Measurements from ENCODE around the gene FRMD4A.

The FRMD4A gene

DNA sequence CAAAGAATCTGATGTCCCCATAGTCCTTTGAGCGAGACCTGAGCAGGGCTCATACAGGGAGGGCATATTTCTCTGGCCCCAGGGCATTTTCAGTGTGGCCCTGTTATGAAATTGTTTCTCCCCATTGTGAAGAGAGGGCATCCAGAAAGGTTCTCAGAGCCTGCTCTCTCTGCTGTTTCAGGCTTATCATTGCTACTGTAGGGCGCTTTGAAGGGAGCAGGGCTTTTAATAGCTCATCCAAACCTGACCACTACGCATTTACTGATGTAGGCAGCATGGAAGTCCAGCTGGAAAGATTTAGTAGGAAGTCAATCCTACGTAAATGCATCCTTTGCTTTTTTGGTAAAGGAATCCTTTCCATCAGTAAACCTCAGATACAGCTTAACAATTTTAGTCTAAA, 675.9 kb downstream of the FRMD4A start:
- DNase-seq = no peak

DNA sequence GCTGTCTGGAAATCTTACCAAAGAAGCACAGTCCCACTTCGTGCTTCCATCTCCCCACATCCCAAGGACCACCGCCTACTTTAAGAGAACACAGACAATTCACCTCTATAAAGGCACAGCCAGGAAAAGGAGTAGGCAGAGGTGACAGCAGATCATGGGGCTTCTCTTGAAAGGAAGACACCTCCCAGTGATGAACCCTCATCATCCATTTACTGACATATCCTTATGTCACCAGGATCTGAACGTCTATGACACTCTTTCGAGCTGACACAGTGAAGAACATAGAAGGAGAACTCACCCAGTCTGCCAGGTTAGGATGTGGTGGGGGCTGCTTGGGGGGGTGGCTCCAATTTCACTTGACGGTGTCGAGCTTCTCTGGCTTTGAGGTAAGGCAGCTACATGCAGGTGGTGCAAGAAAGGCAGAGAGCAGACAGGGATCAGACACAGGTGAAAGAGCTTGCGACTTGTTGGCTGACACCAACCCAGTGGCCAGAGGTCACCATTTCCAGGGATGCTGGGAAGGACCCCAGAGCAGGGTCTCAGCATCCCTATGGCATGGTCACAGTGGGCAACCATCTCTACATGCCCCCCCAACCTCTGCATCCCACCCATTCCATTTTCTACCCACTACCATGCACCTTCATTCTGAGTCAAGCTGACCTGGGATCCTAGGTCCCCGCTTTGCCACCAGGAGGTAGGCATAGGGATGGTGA, 676.5 kb downstream of the FRMD4A start:
- DNase-seq = no peak

DNA sequence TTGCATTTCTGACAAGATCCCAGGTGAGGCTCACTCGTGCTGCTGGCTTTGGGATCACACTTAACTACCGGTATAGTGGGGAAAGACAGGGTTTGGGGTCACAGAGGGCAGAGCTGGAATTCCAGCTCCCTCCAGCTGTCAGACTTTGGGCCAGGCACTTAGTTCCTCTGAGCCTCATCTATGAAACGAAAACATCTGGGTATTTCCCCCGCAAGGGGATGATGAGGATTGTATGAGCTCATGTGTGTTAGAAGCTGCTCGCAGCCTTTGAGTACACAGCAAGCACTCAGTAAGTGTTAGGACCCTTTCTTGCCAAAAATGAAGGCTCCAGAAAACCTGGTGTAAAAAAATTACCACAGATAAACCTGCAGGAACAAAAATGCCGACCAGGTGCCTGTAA, 677.9 kb downstream of the FRMD4A start:
- DNase-seq = no peak

DNA sequence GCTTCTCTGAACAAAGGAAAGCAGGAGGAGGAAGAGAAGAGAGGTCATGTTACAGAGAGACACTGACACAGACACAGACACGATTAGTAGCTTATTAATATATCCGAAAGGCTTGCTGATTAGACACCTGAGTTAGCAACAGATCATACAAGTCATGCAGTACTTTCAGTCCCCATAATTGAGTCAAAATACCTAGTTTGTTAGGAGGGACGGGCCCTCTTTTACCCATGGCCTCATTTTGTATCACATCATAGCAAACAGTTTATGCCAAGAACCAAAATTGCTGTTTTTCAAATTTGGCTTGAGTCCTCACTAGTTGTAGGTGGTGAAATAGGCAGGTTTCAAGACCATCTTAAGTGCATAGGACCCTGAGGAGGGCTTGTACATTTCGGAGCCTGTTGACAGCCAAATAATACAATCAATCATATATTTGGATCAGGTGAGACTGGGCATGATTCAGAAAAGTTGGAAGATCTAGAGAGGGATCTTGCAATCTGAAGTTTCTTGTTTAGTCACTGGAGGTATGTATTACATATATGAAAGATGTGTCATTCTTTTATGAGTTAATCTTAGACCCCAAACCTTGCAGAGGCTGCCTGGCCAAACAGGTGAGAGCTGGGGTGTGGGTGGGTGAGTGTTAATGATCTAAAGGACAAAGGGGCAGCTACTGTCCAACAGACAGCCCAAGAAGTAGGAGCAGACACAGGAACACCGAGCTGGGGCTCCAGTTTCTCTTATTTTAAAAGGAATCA, 678.6 kb downstream of the FRMD4A start:
- no peak for DNase-seq

DNA sequence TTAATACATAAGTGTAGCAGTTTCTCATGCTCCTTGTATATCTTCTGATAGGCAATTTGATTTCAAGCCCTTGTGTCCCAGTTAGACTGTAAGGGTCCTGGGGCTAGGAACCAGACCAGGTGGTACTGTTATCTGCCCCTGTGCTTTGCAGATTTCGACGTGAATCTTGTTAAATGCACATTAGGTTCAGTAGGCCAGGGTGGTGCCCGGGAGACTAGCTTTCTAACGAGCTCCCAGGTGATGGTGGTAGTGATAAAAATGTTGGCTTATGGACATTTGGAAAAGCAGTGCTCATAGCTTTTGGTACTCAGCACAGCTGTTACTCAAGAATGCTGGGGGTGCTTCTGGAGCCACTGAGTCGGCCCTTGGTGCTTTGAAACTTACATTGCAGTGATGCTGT, 679.8 kb downstream of the FRMD4A start:
- DNase-seq = no peak

DNA sequence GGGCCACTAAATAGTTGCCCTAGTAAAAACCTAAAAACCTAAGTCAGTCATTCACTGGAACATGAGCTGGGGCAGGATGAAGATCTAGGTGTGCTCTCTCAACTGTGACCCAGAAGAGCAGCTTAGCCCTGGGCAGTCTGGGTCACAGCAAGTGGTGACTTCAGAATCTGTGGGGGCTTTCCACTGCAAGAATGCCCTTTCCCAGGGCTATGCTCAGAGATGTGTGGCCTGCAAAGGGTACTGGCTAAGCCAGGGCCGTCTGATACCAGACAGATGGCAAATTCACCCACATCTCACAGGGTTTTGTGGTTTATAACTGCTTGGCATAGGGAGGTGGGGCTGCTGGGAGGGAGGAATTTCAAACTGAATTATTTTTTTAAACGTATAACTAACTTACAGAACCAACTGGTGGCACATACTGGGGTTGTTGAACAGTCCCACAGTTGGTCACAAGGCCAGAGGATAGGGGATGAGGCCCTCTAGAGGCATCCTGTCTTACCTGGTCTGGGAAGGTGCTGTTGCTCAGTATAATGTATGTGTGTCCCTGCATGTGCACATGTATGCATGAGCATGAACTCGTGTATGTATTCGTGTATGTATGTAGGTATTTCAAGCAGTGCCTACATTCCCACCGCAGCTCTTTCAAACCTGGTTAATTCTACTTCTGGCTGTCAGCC, 680.7 kb downstream of the FRMD4A start:
- no peak for DNase-seq

DNA sequence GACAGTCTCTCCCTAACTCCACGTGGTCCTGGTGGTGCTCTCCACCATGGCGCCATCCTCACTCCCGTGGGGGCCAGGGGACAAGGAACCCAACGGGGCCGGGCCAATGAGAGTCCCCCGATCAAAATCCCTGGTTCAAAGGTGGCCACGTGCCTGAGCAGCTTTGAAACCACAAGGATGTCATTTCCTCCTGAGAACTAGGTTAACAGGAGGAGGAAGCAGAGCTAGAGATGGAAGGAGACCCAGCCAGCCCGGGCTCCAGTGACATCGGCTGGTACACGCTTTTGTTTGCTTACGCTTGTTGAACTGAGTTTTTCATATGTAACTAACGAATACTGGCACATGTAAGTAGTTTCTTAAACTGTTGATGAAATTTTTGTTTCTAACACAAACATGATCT, 682.3 kb downstream of the FRMD4A start:
- DNase-seq = no peak

DNA sequence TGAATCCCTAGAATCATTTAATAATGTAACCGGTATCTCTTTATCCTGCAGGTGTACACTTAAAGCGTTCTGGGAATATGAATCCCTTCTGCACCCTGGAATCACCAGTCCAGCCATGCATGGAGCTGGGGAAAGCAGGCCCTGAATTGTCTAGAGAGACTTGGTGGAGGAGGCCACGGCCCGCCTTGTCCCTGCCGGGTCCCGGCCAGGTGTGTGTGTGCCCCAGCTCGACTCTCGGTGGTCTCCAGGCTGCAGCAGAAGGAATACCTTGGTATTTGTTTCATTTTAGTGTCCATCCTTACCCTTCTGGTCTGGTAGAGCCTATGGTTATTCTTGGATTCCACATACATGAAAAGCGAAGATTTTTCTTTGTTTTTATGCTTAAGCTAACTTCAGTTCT, 685.9 kb downstream of the FRMD4A start:
- DNase-seq = no peak

DNA sequence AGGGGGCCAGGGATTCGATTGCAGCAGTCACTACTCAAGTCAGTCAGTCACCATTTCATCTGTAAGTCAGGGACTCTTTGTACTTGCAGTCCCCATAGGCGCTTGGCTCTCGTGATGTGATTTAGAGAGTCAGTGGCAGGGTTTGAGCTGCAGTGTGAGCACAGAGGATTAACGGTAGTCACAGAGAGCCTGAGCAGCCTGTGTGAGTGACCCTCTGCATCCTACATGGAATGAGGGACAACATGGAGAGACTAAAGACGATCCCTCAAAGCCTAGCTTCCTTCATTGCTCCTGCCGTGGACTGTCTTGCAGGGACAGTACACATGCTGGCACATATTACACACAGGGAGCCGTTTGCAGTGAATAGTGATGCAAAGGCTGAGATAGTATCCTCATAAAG, 687.7 kb downstream of the FRMD4A start:
- DNase-seq = no peak

DNA sequence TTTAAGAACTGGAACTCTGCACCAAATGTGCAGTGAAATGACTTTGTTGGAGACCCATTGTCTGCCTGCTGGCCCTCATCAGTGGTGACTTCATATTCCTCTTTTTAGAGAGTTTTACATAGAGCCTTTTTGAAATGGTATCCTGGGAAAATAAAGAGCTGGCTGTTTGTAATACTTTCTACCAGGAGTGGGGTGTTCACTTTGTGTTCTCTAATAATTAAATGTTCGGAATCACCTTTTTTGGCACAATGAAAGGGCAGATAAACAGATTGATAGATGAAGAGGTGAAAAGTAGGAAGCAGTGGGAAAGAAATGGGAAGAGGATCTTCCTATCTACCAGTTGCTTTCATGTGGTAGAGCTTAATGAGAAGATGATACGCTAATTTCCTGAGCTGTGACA, 688.4 kb downstream of the FRMD4A start:
- DNase-seq = no peak

DNA sequence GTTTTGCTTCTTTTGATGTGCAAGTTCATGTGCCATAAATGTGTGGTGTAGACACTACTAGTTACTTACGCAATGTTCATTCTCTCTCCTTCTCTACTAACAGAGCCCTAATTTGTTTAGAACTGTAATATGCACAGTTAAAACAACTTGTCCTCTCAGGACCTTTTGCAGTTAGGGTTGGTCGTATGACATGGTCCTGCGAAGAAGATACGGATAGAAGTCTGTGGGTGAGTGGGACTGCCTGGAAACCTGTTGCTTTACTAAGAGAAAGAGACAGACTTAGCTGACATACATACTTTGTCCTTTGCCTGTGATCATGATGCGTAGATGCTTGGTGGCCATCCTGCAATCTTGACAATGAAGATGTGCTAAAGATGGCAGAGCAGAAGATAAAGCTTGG, 692.8 kb downstream of the FRMD4A start:
- no peak for DNase-seq

DNA sequence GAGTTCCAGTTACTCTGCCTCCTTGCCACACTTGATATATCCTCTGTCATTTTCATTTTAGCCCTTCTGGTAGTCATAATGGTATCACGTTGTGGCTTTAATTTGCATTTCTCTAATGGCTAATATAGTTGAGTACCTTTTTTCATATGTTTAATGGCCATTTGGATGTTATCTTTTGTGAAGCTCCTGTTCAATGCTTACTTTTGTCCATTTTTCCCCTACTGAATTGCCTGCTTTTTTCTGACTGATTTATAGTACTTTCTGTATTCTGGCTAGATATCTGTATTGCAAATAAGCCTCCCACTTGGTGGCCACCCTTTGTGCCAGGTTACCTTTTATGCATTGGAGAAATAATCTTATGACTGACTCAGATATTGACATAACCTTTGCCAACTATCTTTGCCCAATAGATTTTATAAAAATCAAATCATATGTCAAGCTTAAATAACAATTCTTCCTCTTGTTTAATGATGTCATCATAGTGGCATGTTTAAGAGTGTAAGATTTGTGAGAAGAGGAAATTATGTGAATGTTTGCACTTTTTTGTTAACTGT, 693.3 kb downstream of the FRMD4A start:
- no peak for DNase-seq

DNA sequence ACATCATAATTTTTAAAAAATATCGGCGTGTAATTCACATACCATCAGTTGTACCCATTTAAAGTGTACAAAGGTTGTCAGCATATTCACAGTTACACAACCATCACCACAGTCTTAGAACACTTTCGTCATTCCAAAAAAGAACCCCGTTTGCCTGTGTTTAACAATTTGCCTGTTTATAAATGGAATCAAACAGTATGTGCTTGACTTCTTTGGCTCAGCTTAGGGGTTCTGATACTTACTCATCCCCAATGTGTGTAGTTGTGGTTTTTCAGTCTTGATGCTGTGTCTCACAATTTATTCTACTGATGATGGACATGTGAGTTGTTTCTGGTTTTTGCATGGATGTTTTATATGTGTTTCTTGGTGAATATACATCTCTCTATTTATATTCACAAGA, 693.9 kb downstream of the FRMD4A start:
- DNase-seq = no peak

DNA sequence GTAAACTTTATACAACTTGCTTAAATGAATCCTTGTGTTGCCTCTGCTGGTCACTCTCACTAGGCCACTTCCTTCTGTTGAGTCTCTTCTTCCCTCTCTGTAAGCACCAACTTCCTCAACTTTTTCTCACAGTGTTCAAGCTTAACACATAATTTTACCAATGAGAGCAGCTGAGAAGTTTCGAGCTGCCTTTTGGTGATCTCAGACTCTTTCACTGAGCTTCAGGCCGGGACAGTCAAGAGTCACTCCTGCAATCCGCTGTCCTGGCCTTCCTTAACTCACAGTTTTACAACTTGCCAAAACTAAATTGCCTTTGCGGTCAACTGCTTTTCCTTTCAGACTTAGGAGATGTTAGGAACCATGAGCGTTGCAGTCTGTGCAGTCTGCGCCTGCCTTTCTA, 696.5 kb downstream of the FRMD4A start:
- no peak for DNase-seq

DNA sequence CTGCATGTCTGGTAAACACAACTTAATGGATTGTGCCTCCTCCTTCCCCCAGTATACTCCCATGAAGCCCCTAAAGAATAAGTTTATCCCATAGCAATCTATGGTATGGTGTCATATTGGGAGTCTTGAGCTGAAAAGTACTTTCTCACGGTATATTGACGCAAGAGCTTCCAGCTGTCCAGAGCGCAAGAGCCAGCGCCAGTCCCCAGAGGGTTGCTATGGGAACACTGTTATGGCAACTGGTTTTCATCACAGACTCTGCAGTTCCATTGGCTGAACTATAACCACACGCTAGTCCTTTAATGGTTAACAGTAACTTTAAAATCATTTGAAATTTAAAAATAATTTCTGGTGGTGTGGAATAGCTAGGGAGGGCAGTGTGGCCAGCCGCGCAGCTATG, 697.0 kb downstream of the FRMD4A start:
- DNase-seq = no peak

DNA sequence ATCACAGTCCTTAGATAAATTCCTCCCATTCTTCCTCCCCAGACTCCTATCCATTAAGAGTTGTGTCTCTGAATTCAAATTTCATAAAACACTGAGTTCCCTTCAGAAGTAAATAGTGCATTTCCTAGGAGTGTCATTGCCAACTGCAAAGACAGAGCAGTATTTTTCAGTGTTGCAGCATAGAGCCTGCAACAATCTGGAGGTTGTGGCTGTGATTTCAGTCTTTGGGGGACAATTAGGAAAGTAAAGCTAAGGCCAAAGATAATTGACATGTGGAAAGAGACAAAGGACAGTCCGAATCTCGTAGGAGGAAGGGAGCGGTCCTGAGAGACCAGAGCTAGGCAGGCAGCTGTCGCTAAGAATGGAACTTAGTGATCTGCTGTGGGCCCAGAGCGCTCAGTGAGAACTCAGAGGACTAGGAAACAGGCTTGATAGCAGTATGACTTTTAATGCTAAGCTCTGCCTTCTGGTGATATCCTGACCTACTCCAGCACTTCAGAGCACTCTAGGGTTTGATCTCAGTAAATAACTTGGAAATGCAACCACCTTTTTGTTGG, 697.8 kb downstream of the FRMD4A start:
- no peak for DNase-seq

DNA sequence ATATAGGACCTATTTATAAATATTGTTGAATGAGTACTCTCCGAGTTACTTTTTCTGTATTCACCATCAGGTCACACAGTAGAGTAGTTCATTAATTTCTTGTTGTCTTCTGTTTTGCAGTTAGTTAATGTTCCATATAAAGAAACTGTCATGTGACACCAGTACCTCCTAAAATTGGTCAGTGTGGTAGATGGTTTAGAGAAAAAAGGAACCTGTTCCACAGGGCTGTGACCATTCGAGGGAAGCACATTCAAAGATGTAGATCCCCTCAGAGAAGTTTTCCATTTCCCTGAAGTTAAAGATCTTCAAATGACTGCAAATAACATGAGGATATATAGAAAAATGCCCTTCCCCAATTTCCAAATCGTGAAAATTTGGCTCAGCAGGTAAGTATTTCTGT, 698.3 kb downstream of the FRMD4A start:
- DNase-seq = no peak

DNA sequence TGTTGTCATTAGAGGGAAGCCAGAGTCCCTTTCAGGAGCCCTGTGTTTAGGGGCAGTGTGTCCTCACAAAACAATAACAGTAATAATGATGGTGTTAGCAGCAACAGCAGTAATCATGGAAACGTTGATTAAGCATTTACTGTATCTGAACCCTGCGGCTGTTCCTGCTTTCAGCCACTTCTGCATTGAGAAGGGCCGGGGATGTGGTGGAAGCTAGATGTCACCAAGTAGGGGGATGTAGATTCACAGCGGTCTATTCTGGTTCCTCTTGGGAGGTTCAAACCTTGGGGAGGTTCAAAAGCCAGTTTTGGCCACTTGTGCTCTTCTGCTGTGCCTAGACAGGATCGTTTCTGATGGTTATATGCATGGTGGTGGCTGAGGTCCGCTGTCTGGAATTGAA, 699.1 kb downstream of the FRMD4A start:
- no peak for DNase-seq

DNA sequence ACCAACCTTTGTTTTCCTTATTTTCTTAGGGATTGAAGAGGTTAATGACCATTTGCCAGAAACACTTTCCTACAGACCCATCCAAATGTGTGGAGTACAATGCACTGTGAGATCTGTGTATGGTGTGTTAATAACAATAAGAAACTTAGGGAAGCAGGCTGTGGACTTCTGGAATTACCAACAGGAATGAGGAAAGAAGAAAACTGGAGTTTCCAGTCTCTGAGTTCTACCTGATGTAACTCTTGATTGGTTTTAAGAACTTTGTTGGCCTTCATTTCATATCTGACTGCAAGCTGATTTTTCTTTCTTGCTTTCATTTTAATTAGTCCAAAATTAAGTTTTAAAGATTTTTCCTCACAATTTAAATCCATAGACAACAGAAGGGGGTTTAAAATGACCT, 700.5 kb downstream of the FRMD4A start:
- no peak for DNase-seq

DNA sequence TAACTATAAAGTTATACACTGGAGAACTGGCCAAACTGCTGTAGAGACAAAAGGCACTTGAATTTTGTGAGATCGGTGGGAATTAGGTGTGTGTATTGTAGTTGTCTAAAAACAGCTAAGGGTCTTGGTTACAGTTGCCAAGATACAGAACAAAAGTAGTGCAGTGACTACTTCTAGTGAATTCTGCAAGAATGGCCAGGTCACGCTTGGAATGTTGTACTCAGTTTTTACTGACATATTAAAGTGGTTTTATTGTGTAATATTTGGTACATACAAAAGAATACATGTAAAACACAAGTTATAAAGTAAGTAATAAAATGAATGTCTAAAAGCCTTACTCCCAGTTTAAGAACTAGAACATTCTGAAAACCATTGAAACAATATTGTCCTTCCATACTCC, 701.6 kb downstream of the FRMD4A start:
- no peak for DNase-seq

DNA sequence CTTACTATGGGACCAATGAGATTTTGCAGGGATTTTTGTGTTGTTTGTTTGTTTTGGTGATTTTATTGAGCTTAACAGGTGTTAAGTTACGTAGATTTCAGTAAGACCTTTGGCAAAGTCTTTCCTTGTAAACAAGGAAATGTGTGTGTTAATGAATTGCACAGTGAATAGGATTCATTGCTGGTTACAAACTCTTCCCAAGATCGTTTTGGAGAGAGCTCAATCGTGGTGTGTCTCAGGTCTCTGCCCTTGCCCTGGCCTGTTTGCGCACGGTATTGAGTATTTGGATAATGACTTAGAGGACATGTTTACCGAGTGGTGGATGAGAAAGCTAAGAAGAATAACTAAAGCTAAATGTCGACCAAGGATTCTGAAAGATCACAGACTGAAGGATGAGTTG, 702.1 kb downstream of the FRMD4A start:
- DNase-seq = no peak

DNA sequence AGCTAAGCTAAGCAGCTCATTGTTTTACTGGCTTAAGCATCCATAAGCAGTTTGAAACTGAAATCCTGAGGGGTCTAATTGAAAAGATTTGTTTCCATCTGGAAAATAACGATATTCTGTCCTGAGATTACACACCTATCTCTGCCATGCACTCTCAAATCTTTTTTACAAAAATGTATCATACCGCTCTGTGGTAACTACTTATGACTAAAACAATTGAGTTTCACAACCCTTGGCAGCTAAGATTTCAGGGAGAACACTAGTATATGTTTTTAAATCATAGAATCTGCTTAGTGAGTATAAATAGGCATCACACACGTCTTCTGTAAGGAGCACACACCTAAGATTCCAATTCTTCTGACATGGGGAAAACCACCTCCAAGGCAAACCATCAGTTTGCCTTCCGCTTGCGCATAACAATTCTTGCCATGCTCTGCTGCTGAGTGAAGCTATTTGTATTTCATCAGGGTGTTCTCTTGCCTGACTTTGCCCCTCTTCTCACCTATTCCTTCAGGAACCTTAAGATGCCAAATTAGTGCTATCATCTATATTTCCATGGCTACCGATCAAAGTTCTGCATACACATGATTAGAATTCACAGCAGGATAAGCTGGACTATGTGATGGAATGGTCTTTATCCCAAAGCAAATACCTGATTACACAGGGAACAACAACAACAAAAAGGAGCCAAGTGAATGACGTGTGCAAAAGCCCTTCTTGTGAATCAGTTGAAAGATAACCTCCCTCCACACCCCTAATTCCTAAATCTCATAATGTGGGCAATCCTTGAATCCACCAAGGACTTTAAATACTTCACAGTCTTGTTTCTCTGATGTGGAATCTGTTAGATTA, 703.0 kb downstream of the FRMD4A start:
- no peak for DNase-seq

DNA sequence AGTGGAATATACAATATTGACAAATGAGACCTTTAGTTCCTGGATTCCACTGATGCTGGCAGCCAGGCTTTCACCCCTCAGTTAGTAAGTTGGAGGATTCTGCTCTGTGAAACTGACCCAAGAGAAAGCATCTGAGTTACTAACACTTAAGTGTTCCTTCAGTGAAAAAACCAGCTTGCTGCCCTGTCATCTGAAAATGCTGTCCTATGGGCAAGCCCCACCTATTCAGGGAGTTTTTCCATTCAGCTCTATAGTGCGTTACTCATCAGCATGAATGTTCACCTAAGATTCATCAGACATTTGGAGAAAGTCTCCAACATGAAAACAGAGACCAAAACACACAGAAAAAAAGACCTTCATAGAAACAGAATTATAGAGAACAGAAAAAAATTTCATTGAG, 706.1 kb downstream of the FRMD4A start:
- DNase-seq = no peak
